UCSD-AML1 (cell line): ENCODE measurements around the gene CHN2.

Experiments
- DNase-seq: peaks from one replicate; lab custom pipeline; 2025; ENCODE audit not compliant: unreplicated experiment; lab: John Stamatoyannopoulos, UW

Gene CHN2

DNA sequence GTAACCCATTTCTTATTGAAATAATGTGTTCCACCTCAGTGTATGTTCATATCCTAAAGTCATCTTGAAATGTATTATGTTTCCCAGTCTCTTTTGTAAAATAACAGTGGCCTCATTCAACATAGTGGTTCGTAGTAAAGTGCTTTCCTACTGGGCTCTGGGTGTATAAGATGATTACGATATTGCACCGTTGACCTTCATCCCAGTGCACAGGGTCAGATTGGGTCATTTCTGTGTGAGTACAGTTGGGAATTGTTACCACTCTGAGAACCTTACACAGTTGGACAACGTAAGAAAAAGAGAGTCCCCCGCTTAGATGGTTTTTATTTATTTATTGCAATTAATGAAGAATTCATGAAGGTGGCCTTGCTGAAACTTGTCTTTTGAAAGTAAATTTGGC lies 135.6 kb downstream of the CHN2 start:
- no peak for DNase-seq

DNA sequence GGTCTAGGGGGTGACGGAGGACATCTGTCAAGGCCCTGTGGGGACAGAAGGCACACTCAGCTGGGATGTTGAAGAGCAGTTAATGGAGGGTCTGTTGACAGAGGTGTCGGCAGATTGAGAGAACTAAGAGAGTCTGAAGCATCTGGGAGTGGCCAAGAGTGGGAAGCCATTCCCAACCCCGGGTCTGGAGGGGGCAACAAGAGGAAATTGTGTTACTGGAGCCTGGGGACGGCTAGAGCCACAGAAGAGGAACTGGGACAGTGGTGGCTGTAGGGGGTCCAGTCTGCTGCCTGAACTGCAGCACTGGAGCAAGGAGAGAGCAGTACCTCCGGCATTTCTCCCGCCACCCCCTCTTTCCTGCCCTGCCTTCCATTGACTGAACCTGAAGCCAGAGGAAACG lies 136.6 kb downstream of the CHN2 start:
- no peak for DNase-seq

DNA sequence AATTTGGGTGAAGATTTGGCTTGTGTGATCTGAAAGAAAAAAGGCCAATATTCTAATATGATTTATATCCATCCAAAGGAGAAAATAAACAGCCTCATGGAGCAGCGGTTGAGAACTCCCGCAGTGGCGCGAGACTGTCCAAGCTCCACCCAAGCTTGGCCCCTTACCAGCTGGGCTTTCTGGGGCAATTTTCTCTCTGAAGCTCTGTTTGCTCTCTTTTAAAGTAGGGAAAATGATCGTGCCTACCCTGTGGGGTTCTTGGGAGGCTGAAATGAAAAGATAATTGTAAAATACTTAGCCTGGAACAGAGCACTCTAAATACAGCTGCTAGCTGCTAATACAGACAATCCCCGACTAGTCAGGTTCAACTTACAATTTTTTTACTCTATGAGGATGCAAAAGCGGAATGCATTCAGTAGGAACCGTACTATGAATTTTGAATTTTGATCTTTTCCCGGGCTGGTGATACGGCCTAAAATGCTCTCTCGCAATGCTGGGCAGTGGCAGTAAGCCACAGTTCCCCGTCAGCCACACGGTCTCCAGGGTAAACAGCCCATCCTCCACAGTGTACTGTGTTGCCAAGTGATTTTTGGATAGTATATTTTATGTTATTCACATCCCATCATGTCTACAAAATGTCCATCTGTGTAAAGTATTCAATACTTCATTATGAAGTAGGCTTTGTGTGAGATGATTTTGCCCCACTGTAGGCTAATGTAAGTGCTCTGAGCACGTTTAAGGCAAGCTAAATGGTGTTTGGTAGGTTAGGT lies 137.7 kb downstream of the CHN2 start:
- no peak for DNase-seq

DNA sequence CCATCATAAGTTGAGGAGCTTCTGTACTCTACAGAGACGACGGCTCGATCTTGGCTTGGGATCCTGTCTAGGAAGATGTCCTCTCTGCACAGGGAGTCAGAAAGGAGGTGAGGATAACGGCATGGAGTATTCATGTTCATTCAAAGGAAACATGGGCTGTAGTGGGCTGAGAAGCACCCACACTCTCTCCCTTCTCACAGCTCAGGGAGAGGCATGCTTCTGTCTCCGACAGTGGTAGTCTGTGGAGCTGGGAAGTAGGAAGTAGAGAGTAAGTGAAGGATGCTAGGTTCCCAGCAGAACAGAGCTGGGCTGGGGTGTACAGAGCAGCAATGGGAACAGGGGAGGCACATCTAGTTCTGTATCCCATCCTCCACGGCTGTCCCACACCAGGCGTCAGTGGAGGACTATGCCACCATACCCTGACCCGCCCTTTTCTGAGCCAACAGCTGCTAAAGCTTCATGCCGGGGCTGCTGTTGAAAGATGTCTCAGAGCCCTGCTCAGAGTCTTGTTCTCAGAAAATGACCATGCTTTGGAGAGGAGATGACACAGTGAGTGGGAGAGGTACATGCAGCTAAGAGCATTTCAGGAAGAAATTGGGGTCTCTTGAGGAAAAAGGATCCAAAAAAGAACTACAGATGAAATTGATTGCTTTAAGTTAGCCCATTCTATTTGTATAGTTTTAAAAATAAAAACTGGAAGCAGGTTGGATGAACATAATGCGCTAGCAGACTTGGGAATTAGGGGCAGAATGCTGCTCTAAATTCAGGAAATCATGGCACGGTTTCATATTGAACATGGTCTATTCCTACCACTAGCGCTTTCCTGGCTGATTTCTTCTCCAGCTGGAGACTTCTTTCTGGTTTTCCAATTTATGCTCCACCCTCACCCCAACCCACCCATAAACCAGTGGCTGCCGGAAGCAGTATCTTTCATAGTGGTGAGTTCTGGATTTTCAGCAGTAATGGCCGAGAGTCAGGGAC lies 138.6 kb downstream of the CHN2 start:
- no peak for DNase-seq

DNA sequence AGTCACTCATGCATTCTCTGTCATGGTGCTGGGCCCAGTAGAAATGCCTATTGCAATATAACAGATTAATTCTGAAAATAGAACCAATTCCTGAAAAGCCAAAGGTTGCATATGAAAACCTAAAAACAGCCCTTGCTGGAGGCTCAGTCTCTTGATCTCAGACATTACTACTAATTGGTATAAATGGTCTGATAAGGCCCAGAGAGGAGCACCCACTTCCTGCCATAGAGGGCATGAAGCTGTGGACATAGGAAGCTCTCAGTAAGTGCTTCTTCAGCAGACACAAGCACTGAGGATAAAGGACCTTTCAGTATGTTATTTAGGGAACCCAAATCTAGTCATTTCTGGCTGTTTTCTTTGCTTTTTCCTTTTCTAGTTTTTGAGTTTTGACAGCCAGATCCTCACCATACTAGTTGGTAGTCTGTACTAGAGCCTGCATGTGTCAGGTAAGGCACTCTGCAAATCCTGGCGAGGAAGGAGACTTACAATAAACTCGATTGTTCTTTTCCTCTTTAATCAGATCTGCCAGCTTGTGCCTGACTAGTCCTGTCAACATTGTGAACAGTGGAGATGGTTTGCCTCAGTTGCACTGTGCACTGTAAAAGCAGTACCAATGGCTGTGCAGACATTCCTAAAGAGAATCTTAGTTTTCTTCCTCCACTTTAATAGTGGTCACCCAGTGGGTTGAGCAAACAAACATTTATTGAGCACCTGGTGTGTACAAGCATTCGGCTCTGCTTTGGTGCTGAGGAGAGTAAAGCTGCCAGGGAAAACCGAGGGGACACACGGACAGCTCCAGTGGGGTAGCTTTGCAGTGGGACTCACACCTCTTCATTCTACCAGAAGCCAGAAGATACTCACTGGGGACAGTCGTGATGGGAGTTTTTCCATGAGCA lies 140.9 kb downstream of the CHN2 start:
- DNase-seq, result no peak

DNA sequence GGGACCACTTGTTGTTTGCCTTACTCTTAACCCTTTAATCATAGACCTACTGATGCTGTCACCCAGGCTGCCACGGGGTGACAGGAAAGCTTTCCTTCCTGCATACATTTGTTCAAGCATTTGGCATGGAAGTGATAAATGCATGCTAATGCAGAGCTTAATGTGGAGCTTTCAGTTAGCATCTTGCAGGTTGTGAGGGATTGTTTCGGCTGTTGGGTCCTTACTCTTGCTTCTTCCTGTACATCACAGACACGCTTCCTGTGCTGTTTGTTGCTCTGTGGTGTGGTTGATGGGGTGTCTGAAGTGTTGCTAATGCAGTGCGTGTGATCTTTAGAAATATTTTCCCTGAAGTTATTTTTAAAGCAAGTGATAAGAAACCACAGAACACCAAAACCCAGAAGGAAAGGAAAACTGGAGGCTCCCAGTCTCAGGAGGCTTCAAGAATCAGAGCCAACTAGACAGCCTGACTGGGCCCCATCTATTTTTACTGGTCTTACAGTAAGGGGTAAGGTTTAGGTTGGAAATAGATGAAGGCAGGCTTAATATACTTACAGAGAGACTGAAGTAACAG lies 143.1 kb downstream of the CHN2 start:
- DNase-seq, result no peak

DNA sequence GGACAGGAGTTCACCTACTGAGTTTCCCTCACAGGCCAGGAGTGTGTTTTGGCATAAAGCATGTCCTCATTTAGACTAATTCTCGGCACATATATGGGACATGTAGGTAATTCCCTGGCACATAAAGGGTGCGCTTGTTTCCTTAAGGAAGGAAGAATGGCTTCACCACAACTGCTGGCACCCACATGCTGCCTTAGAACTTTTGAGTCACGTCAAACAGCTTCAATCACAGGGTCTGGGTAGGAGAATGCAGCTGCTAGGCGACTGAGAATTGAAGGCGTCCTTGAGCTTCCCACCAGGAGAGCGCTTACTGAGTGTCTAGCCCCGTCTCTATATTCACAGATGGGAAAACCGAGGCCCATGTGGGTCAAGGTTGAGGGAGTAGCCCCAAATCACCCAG lies 146.1 kb downstream of the CHN2 start:
- no peak for DNase-seq

DNA sequence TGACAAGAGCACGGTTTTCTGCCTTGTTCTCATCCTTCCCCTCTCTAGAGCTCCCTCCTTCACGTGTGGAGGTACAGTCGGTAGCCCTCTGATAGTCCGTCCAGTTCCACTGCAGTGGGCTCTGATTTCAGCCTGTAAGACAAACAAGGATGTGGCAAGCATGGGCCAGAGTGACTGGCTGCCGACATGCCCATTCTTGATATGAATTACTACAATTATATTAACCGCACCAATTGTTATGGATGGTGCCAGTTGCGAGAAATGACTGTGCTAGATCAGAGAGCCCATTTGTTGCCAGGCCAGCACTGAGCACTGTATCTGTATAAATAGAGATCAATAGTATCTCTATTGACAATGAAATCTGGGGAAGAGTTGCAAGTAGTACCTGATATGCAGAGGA lies 146.6 kb downstream of the CHN2 start:
- DNase-seq, result no peak

- DNase-seq, result no peak
Measured at GRCh38 chr7:29342761-29343160, 148.2 kb downstream of the CHN2 start.

DNA sequence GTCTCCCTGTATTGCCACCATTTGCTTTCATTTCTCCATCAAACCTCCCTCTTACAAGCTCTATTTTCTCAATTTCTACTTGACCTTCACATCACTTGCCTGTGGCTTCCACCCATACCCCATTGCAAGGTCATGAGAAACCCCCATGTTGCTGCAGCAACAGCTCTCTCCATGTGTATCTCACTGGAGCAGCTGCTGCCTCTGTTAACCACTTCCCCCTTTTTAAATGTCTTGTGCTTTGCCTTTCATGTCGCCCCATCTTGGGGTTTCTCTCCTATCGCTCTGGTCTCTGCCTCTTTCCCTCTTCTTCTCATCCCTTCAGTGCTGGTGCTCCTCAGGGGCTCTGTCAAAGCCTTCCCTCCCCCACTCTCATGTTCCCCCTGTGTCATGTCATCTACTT lies 148.8 kb downstream of the CHN2 start:
- DNase-seq, result peak; percentile 11

- no peak for DNase-seq
Measured at GRCh38 chr7:29344334-29344978, 149.9 kb downstream of the CHN2 start.

- peak; percentile 10 for DNase-seq
Measured at GRCh38 chr7:29345590-29345989, 151.0 kb downstream of the CHN2 start.

DNA sequence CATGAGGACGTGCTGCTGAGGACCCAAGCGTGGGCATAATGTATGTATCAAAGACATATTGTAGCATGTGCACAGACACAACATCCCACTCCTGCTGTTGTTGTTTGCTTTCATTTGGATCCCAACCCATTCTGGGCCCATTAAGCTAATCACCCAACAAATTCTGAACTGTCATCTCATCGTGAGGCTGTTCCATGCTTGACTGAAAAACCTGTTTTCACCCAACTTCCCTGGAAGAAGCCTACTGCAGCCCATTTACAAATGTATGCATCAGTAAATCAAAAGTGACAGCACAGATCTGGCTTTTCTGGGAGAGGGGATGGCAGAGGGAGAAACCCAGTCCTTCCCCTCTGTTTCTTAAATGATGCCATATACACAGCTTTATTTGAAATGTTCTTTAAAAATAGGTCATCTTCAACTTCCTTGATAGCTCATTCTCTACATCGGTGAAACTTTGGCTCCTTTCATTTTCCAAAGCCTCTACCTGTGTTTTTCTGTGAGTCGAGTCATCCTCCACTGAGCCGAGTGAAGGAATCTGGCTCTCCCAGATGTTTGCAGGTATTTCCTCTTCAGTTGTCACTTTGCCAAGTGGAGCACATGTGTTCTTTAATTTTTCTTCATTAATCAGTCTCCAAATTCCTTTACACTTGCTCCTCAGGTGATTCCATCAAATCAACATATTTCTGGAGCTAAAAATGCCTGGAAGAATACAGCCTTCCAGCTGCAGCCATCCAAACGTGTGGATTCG lies 151.8 kb downstream of the CHN2 start:
- no peak for DNase-seq

DNA sequence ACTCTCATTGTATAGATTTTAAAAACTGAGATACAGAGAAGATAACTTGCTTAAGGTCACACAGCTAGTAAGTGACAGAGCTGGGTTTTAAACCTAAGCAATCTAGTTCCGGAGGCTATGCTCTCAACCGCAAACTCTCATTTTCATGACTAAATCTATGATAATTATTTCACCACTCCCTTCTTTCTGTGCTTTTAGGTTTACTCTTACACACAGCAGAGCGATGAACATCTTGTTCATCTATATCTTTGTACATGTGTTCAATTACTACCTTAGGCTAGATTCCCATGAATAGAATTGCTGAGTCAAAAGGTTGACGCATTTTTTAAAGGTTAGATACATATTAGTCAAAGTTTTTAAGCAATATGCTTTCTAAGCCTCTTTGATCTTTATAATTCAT lies 154.8 kb downstream of the CHN2 start:
- DNase-seq, result no peak

- no peak for DNase-seq
Measured at GRCh38 chr7:29350351-29350750, 155.8 kb downstream of the CHN2 start.

- DNase-seq, result no peak
Measured at GRCh38 chr7:29352041-29352440, 157.5 kb downstream of the CHN2 start.

DNA sequence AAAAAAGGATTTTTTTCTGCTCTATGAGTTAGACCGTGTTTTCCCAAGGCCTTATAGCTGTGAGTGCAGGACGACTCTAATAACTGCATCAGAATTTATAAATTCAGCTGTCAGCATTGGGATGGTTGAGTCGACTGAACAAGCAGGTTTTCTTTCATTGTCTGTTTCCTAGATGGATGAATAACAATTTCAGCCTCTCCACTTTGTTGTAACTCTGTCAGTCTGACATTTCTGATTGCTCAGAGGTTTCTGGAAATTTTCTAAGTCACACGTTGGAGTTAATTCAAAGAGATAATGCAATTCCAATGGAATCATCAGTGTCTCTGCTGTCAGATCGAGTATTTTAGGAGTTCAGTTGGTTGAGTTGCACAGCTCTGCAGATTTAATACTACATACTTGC lies 159.2 kb downstream of the CHN2 start:
- DNase-seq, result no peak

DNA sequence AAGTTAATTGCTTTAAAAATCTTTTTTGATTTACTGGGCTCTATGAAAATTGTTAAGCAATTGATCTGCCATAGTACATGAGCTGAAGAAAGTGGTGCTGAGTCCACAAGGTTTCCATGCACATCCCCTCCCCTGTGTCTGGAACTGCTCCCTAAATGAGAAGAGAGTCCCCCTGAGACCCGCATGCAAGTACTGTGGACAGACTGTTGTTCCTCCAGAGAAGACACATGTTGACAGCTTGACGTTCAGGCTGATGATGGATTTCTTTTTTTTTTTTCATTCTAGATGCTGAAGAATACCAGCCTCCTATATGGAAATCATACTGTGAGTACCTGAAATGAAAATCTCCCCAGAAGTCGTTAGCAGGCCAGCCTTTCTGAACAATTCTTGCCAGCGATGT lies 159.8 kb downstream of the CHN2 start:
- no peak for DNase-seq

DNA sequence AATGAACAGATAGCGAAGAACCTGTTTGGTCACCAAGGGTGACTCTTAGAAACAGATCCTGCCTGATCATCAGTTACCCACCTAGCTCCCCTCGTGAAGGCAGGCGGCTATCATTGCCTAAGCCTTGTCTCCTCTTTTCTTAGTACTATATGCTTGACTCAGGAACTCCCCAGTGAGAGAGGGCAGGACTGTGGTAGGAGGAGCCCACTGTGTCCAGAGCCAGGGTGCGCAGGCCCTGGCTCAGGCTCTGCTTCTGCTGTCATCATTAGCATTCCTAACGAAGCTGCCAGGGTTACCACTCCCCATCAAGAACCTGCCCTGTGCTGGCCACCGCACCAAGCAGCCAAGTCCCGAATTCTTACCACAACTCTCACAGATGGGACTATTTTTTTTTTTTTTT lies 160.8 kb downstream of the CHN2 start:
- DNase-seq, result no peak

- no peak for DNase-seq
Measured at GRCh38 chr7:29356631-29357030, 162.1 kb downstream of the CHN2 start.
